GM21619 (cell line): ENCODE measurements around the gene SLC6A3.
"Not testable (repeated sequence)": the region's sequence is repeated elsewhere in the genome, so short reads cannot be mapped to it uniquely, and the experiment has no call there.

Source experiments
- ATAC-seq: cut with Tn5 transposase; IDR thresholded peaks from one replicate; pipeline ENCODE4 v1.9.1; 2021; ENCODE audit not compliant: unreplicated experiment

The SLC6A3 gene

DNA sequence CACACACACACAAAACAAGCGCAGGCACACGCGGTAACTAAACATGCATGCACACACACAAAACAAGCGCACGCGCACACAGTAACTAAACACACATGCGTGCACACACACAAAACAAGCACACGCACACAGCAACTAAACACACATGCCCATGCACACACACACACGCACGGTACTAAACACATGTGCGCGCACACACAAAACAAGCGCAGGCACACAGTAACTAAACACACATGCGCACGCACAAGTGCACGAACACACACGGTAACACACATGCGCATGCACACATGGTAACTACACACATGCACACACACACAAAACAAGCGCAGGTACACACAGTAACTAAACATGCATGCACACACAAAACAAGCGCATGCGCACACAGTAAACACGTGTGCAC lies 19.9 kb upstream of the SLC6A3 start:
- no peak for ATAC-seq

DNA sequence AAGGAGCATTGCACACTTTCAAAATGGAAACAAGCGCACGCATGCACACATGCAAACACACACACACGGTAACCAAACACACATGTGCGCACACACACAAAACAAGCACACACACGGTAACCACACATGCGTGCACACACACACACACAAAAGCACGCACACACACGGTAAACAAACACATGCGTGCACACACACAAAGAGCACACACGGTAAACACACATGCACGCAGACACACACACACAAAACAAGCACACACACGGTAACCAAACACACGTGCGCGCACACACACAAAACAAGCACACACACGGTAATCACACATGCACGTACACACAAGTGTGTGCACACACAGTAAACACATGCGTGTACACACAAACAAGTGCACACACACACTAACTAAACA lies 19.3 kb upstream of the SLC6A3 start:
- ATAC-seq: no peak

DNA sequence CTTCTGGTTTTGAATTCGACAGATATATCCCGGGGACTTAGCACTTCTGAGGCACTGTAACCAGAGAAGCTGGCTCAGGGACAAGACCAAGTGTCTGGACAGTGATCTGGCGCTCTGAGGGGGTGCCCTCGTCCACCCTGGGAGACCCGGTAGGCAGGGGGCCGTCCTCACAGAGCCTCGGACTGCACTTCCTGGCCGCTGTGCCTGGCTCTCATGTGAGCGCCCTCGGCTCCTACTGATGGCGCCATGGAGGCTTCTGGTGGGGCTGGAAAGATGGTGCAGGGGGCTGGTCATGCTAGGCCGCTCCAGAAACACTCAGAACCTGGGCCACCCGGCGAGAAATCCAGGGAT lies 18.8 kb upstream of the SLC6A3 start:
- no peak for ATAC-seq

DNA sequence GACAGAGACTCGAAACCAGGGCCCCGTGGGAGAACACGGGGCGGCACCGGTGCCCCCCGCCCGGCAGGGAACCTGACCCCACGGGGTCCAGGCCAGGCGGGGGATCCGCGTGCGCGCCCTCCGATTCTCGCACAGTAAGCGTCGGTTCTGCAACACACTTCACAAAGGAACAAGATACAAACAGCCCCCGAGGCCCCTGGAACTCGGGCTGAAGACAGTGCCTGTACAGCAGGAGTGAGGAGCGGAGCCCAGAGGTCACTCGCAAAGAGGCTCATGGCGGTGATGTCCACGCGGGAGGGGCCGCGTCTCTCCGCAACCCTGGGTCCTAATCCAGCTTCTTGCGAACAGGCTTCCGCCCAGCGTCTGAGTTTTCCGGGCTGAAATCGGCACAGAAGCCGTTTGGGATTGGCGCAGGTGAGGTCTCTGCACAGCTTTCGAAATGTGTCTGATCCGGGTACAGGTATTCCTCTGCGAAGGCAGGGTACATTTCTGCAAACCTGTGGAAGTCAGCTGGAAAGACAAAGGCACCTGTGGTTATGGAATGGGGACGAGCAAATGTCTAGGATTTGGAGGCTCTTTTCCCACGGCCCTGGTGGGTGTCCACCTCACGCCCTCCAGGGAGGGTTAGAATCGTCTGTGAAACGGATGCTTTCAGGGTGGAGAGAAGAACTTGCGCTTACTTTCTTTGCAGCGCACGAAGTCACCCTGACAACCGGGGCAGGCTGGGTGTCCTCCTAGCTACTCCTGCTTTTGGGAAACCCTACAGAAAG lies 18.3 kb upstream of the SLC6A3 start:
- no peak for ATAC-seq

DNA sequence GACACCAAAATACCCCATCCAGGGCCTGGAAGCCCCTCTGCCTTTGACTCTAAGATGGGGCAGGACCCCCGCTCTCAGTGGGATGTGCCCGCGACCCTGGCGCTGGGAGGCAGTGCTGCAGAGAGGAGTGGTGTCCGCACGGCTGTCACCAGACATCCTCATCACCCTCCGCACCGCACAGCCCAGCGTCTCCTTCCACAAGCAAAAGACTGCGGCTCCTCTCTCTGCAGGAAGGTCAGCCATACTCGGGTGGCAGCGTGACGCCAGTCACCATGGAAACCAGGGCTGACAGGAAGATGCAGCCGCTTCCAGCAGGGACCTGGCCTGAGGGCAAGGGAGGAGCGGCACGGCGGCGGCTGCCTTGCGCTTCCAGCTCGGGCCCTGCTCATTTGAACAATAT lies 17.1 kb upstream of the SLC6A3 start:
- ATAC-seq: no peak

DNA sequence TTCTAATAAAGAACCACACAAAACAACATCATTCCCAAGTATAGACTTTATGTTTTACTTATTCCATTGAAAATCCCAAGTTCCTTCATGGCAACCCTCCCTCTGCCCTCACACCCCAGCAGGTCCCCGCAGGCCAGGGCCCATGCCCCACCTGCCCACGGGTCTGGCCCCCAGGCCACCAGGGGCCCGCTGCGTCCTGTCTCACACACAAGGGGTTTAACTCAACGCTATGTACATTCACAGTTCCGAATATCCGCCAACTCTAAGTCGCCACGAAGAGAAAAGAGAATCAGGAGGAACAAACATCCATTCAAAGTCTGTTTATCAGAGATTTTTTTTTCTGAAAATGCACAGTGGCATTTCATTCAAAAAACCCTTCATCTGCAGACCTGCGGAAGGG lies 16.2 kb upstream of the SLC6A3 start:
- ATAC-seq: no peak

DNA sequence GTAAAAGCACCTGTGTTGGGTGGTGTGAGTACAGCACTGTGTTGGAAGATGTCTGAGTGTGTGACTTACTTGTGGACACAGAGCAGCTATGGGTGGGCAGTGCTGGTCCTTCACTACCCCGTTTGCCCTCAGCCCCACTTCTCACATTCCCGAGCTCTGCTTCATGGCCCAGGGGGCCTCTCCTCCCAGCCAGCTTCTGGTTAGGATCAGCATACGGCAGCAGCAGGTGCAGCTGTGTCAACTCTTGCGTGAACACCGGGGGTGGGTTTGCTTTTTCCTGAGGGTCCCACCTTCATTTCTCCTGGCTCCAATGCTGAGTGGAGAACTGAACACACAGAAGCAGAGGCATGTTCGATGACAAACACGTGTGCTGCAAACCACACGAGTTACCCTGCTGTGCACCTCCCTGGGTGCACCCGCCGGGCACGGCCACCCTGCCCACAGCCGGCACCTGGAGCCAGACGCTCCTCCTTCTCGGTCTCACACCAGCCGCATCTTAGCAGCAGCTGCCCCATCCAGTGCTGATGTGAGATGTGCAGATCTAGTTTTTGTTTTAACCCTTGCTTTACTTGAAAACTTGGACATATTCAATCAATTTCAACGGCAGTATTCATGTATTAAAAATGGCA lies 14.9 kb upstream of the SLC6A3 start:
- ATAC-seq: no peak

DNA sequence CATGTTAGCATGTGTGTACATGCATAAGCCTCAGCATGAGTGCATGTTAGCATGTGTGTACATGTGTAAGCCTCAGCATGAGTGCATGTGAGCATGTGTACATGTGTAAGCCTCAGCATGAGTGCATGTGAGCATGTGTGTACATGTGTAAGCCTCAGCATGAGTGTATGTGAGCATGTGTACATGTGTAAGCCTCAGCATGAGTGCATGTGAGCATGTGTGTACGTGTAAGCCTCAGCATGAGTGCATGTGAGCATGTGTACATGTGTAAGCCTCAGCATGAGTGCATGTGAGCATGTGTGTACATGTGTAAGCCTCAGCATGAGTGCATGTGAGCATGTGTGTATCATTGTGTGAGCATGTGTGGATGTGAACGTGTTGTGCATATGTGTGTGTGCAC lies 14.2 kb upstream of the SLC6A3 start:
- ATAC-seq: not testable (repeated sequence)

DNA sequence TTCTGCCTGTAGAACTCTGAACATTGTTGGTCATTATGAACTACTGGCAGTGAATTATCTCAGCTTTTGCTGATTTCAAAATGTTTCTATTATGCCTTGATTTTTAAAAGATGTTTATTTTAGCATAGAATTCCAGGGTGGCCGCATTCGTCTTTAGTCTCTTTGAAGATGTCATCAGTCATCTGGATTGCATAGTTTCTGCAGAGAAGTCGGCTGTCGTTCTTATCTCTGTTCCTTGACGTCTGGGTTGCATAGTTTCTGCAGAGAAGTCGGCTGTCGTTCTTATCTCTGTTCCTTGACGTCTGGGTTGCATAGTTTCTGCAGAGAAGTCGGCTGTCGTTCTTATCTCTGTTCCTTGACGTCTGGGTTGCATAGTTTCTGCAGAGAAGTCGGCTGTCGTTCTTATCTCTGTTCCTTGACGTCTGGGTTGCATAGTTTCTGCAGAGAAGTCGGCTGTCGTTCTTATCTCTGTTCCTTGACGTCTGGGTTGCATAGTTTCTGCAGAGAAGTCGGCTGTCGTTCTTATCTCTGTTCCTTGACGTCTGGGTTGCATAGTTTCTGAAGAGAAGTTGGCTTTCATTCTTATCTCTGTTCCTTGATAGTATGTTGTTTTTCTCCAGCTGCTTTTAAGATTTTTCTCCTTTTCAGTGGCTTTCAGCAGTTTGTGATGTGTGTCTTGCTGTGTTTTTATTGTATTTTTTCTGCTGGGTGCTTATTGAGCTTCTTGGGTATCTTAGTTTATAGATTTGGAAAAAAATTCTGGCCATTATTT lies 11.1 kb upstream of the SLC6A3 start:
- ATAC-seq: not testable (repeated sequence)

DNA sequence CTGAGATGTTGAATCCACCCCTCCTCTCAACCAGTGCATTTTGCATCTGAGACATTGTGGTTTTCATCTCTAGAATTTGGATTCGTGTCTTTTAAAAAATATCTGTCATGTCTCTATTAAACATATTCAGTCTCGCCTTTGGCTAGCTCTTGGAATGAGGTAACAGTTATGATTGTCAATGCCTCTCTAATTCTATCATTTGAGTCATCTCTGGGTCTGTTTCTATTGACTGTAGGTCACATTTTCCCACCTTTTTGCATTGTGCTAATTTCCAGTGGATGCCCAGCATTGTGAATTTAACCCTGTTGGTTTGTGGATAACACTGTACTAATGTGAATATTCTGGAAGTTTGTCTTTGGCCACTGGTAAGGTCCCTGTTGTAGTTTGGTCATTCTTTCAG lies 8.4 kb upstream of the SLC6A3 start:
- ATAC-seq: no peak

DNA sequence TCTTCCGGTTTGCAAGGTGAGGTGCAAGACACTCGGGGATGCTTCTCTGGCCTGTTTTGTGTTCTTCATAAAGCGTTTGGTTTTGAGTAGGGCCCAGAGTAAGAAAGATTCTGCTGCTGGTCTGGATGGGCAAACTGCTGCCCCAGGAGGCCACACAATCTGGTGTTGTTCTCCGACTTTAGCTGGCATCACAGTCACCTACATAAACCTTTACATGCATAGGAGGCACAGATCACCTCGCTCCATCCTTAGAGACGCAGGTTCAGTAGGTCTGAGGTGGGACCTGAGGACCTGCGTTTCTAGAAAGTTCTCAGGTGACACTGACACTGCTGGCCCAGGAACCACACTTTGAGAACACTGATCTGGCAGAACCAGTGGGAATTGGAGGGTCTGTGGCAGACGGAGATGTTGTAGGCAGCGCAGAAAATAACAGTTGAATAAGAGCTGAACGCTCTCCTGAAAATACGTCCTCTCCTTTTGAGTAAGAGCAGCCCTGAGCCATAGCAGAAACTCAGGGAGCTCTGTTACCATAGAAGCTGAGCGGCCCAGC lies 3.9 kb upstream of the SLC6A3 start:
- ATAC-seq: no peak

DNA sequence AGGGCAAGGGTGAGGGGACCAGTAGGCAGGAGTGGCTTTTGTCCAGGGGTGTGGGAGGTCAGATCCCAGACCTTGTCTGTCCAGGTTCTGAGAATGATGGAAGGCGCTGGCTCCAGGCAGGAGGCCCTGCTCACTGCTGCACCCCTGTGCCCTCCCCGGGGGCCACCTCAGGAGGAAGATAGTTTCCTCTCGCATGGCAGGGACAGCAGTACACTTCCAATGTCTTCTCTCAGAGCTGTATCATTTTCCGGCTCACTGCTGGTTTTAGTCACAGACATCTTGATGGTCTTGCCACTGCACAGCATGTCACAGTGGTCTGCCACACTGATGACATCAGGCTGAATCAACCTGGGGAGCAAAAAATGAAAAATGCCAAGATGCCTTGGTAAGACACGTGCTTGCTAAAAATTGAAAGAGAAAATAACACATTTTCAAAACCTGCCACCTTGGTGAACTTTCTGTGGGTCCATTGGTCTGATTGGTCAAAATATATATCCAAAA lies 3.3 kb upstream of the SLC6A3 start:
- no peak for ATAC-seq

DNA sequence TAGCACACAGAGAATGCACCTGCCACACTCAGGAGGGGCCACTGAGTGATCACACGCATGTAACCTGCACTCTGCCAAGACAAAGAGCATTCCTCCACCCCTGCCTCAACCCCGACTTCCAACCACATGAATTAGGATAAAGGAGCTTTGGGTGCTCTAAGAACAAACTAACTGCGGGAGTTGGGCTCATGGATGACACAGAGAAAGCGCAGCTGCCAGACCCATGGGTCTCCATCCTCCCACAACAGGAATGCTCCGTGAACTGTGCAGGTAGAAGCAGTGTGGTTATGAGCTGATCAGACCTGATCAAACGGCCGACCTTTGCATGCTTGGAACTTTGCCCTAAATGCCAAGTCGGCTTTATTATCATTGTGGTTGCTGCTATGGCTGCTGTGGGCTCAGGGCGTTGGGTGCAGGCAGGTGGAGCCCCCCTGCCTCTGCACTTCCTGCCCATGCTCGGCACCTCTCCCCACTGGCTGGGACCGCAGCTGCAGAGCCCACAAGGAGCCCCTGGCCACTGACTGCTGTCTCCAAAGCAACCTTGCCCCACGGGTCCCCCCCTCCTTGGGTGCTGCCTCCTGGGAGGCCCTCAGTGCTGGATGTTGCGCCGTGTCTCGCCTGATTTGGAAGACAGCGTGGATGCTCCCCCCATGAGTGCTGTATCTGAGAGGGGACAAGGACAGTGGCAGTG lies 2.6 kb upstream of the SLC6A3 start:
- ATAC-seq: no peak

DNA sequence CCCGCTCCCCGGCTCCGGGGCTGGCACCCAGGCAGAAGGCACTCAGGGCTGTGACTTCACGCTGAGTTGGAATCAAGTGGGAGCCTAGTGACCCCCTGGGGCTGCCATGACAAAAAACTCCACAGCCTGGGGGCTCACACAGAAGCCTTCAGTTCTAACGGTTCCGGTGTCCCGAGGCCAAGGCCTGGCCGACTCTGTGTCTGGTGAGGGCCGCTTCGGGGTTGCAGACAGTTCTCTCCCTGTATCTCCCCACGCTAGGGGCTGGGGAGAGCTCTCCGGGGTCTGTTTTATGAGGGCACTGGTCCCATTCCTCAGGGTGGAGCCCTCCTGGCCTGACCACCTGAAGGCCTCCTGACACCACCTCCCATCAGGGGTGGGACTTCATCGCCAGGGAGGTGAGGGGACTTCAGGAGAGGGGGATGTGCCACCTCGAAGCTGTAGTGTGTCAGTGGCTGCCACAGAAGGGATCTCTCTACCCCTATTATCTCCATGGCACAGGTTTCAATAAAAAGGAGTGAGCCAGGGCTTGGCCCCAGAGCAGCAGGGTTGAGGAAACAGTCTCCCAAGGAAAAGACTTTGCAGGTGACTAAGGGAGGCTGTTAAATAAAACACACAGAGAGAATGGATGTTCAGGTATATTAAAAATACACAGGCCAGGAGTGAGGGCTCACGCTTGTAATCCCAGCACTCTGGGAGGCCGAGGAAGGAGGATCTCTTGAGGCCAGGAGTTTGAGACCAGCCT lies 1.5 kb upstream of the SLC6A3 start:
- ATAC-seq: no peak

DNA sequence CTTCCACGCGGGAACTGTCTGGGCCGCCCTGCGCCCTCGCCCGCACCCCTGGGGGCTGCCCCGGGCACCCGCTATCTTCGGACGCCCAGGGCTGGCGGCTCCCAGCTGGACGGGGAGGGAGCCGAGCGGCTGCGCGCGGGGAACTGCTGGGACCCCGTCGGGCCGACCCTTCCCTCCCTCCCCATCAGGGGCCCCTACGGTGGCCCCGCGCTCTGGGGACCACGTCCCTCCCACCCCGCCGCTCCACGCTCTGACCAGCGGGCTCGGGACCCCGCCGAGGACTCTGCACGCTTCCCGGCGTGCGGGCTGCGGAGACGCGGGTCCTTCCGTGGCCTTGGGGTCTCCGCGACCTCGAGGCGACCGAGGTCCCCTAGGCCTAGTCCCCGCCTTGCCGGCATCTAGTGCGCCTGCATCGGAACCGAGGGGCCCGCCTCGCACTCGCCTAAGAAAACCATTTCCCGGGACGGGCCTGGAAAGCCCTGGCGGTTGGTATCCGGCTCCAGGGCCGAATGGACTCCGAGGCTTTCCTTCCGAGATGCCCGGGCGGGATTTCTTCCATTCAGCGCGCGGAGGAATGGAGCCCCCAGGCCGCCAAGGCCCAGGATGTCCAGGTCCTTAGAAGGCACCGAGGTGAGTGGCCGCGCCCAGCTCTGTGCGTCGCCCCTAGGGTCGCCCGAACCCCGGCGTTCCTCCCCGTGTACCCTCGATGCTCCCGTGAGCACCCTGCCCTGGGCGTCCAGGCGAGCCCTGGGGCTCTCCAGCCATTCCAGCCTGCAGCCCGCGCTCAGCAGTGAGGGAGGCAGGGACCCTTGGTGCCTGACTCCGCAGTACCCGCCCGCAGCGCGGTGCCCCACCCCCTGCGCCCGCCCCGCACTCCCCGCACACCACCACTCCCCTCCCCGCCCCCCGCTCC lies 705 bp upstream of the SLC6A3 start:
- no peak for ATAC-seq

DNA sequence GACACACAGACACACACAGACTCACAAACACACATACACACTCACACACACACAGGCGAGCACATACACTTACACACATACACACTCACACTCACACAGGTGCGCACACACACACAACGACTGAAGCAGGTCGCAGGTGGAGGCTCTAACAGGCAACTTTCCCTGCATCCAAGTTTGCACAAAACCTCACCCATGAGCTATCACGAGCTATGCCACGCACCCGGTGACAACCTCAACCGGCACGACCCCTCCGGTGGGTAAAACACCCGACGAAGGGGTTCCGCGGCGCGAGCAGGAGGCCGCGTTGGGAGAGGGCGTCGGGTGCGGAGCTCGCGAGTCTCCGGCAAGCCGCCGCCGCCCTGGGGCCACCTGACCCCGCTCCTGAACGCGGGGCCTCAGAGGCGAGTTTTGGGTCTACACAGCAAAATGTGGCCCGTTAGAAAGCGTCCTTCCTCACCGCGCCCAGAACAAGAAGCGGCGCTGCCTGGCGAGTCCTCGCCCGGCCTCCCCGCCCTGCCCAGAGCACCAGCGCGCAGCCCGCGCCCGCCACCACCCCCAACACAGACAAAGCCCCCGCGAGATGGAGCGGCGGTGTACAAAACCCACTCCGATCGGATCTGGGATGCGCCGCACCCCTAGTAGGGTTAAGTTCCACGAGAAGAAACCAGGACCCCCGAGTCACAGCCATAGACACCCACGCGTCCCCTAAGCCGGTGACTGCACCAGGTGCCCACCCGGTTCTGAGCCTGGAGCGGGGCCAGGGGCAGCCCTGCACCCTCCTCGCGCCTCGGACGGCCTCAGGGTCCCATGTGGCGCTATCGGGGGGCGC lies 665 bp downstream of the SLC6A3 start:
- ATAC-seq: no peak

DNA sequence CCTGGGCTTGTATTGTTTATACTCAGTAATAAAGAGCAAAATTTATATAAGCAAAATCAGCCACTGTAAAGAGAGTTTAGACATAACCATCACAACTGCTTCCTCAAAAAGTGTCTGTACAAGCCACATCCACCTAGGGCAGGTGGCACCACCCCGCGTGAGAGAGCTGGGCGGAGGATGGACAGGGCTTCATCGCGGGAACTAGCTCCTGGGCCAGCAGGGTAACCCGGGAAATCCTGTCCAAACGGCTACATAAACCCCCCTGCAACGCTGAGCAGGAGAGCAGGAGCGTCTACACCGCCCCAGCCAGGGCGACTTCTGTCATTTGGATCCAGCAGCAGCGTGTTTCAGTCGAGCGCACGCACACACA lies 1.3 kb downstream of the SLC6A3 start:
- no peak for ATAC-seq

DNA sequence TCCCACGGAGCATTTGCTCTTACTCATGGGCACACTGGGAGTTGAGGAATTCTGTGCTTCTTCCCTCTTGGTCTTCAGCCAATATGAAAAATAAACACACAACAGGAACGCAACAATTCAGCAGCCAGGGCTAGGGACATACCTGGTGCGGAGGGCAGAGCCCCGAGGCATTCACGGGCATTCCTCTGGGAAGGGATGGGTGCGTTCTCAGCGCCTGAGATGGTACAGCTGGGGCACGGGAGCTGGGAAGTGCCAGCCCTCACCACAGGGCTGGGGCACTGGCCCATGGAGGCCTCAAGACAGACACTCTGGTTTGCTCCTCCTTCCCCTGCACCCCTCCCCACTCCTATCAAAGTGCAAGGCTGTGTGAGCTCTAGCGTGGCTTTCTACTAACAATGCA lies 2.1 kb downstream of the SLC6A3 start:
- no peak for ATAC-seq
